KMS-11 (cell line): ENCODE measurements around the gene ZBTB5.
"Not testable (repeated sequence)": the region's sequence is repeated elsewhere in the genome, so short reads cannot be mapped to it uniquely, and the experiment has no call there.

Experiments
- H2AFZ ChIP-seq: fragments of 200-600 bp; sonication (generic); 2 replicates; pipeline ENCODE4 v1.6.1; 2016; ENCODE audit warnings: antibody characterized with exemption, mixed run types, low read depth
- H3K27ac ChIP-seq: fragments of 200-600 bp; sonication (generic); 2 replicates; pipeline ENCODE4 v1.6.1; 2016; ENCODE audit warnings: mild to moderate bottlenecking, mixed run types
- H3K27me3 ChIP-seq: fragments of 200-600 bp; sonication (generic); 2 replicates; pipeline ENCODE4 v1.6.1; 2017; ENCODE audit warnings: mild to moderate bottlenecking, low read depth, mixed run types, moderate library complexity; ENCODE audit not compliant: insufficient read depth
- H3K36me3 ChIP-seq: fragments of 200-600 bp; sonication (generic); 2 replicates; pipeline ENCODE4 v1.6.1; 2017; ENCODE audit warnings: mild to moderate bottlenecking, mixed run types; ENCODE audit not compliant: insufficient read depth
- H3K4me1 ChIP-seq: fragments of 200-600 bp; sonication (generic); 2 replicates; pipeline ENCODE4 v1.6.1; 2016; ENCODE audit warnings: mild to moderate bottlenecking, low read depth, mixed run types; ENCODE audit not compliant: poor library complexity, severe bottlenecking
- H3K4me2 ChIP-seq: fragments of 200-600 bp; sonication (generic); 2 replicates; pipeline ENCODE4 v1.7.0; 2016; ENCODE audit warnings: mild to moderate bottlenecking, mixed run types
- H3K4me3 ChIP-seq: fragments of 200-600 bp; sonication (generic); IDR thresholded peaks from 2 replicates; pipeline ENCODE4 v1.6.1; 2017; ENCODE audit warnings: low read depth, low read length, mixed read lengths; ENCODE audit not compliant: insufficient read depth
- H3K79me2 ChIP-seq: fragments of 200-600 bp; sonication (generic); 2 replicates; pipeline ENCODE4 v1.6.1; 2016; ENCODE audit warnings: low read depth, mixed run types; ENCODE audit not compliant: insufficient read depth
- H3K9ac ChIP-seq: fragments of 200-600 bp; sonication (generic); 2 replicates; pipeline ENCODE4 v1.6.1; 2016; ENCODE audit warnings: mild to moderate bottlenecking, mixed run types
- H4K20me1 ChIP-seq: fragments of 200-600 bp; sonication (generic); 2 replicates; pipeline ENCODE4 v1.6.1; 2016; ENCODE audit warnings: mild to moderate bottlenecking, mixed run types; ENCODE audit not compliant: insufficient read depth
- CTCF ChIP-seq: fragments of 200-600 bp; sonication (generic); conservative IDR thresholded peaks from 2 replicates; pipeline ENCODE4 v1.6.1; 2017; ENCODE audit warnings: low read depth, mild to moderate bottlenecking, antibody characterized with exemption, low read length, moderate library complexity, mixed read lengths

The ZBTB5 gene

DNA sequence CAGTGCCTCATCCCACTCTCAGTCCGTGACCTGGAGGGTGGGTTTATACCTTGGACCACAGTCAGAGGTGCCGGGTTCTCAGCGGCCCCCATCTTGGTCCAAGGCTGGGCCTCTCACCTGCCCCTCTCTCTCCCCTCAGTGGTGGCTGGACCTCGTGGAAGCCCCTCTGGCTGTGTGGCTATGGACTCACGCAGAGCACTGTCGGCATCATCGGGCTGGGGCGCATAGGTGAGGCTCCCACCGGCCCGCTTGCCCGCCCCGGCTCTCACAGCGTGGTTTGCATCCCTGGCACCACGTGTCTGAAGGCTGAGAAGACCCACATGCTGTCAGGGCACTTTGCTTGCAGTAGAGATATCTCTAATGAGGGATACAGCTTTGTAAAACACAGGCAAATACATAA, 36.9 kb downstream of the ZBTB5 start:
- Histone ChIP-seq H3K4me1 (peaks cover 9% of the 10 kb centered on the region), H3K27me3 (no peaks in the 10 kb centered on the region), H3K4me2 (no peak overlapping the region), H3K4me3 (no peak overlapping the region), H3K9ac (no peak overlapping the region), H3K79me2 (0 out of 2 replicates have a peak, but pooled peaks cover 4% of the 10 kb centered on the region), H3K27ac (no peak overlapping the region), H4K20me1 (no peaks in the 10 kb centered on the region), H2AFZ (no peak overlapping the region), H3K36me3 (0 out of 2 replicates have a peak, but pooled peaks cover 2% of the 10 kb centered on the region)
- TF ChIP-seq CTCF: no peak

DNA sequence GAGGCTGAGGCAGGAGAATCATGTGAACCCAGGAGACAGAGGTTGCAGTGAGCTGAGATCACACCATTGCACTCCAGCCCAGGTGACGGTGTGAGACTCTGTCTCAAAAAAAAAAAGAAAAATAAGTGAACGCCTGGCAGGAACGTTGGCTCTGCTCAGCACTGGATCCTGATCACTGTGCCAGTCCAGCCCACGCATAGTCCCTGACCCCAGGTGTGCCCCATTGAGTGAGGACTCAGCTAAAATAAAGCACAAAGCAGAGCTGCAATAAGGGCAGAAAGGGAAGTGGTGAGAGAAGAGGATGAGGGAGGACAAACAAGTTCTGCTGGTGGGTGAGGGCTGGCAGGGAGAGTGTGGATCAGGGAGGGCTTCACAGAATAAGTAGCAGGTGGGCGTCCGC, 38.4 kb downstream of the ZBTB5 start:
- no peak overlapping the region for H3K4me3 ChIP-seq
- no peak overlapping the region for H2AFZ ChIP-seq
- H3K79me2 ChIP-seq: 0 out of 2 replicates have a peak, but pooled peaks cover 11% of the 10 kb centered on the region
- H3K9ac ChIP-seq: no peak overlapping the region
- no peak overlapping the region for H3K4me2 ChIP-seq
- no peaks in the 10 kb centered on the region for H4K20me1 ChIP-seq
- H3K27me3 ChIP-seq: no peaks in the 10 kb centered on the region
- H3K27ac ChIP-seq: no peak overlapping the region
- H3K36me3 ChIP-seq: 0 out of 2 replicates have a peak, but pooled peaks cover 2% of the 10 kb centered on the region
- peaks cover 15% of the 10 kb centered on the region for H3K4me1 ChIP-seq
- TF ChIP-seq CTCF: no peak

- H3K27ac ChIP-seq, H3K4me3 ChIP-seq, H3K27me3 ChIP-seq, H4K20me1 ChIP-seq, H2AFZ ChIP-seq, H3K4me2 ChIP-seq, H3K9ac ChIP-seq, H3K36me3 ChIP-seq: not testable (repeated sequence)
- peaks cover 18% of the 10 kb centered on the region for H3K4me1 ChIP-seq
- 0 out of 2 replicates have a peak, but pooled peaks cover 11% of the 10 kb centered on the region for H3K79me2 ChIP-seq
Observed at GRCh38 chr9:37426431-37426830, 38.8 kb downstream of the ZBTB5 start.

- Histone ChIP-seq H3K27me3 (no peaks in the 10 kb centered on the region), H3K27ac (no peak overlapping the region), H3K36me3 (0 out of 2 replicates have a peak, but pooled peaks cover 2% of the 10 kb centered on the region), H3K4me3 (no peak overlapping the region), H2AFZ (no peak overlapping the region), H3K4me2 (no peak overlapping the region), H3K9ac (no peak overlapping the region), H3K79me2 (0 out of 2 replicates have a peak, but pooled peaks cover 11% of the 10 kb centered on the region), H3K4me1 (peaks cover 18% of the 10 kb centered on the region), H4K20me1 (no peaks in the 10 kb centered on the region)
- no peak for TF ChIP-seq CTCF
Observed at GRCh38 chr9:37425298-37425752, 39.9 kb downstream of the ZBTB5 start.

DNA sequence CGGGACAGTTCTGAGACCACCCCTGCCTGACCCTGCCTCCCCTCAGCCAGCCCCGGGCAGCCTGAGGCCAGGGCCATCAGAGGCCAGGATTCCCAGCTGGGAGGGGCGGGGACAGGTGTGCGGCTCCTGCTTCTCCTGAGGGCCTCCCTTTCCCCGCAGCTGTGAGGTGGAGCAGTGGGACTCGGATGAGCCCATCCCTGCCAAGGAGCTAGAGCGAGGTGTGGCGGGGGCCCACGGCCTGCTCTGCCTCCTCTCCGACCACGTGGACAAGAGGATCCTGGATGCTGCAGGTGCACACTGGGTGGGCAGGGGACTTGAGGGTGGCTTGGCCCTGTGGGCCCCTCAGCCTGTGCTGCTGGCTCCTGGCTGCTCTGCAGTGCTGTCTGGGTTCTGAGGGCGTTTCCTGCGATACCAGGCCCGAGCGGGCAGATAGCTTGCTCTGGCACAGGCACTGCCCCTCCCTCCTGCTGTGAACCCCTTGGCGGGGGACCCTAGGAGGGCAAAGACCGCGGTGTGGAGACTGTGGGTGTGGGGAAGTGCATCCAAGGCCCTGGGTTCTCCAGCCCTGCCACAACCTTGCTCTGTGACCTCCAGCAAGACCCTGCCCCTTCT, 40.5 kb downstream of the ZBTB5 start:
- H4K20me1 ChIP-seq: no peaks in the 10 kb centered on the region
- peaks cover 18% of the 10 kb centered on the region for H3K4me1 ChIP-seq
- no peak for TF ChIP-seq CTCF
- H3K4me2 ChIP-seq: no peak overlapping the region
- 0 out of 2 replicates have a peak, but pooled peaks cover 2% of the 10 kb centered on the region for H3K36me3 ChIP-seq
- no peak overlapping the region for H2AFZ ChIP-seq
- no peaks in the 10 kb centered on the region for H3K27me3 ChIP-seq
- H3K4me3 ChIP-seq: no peak overlapping the region
- 0 out of 2 replicates have a peak, but pooled peaks cover 11% of the 10 kb centered on the region for H3K79me2 ChIP-seq
- H3K27ac ChIP-seq: no peak overlapping the region
- H3K9ac ChIP-seq: no peak overlapping the region
